GM21717 (cell line): ENCODE data around the gene FCGBP.

Experiments used
- ATAC-seq: cut with Tn5 transposase; IDR thresholded peaks from one replicate; pipeline ENCODE4 v1.9.1; 2021; ENCODE audit warnings: mild to moderate bottlenecking, moderate library complexity; ENCODE audit not compliant: unreplicated experiment

The FCGBP gene

DNA sequence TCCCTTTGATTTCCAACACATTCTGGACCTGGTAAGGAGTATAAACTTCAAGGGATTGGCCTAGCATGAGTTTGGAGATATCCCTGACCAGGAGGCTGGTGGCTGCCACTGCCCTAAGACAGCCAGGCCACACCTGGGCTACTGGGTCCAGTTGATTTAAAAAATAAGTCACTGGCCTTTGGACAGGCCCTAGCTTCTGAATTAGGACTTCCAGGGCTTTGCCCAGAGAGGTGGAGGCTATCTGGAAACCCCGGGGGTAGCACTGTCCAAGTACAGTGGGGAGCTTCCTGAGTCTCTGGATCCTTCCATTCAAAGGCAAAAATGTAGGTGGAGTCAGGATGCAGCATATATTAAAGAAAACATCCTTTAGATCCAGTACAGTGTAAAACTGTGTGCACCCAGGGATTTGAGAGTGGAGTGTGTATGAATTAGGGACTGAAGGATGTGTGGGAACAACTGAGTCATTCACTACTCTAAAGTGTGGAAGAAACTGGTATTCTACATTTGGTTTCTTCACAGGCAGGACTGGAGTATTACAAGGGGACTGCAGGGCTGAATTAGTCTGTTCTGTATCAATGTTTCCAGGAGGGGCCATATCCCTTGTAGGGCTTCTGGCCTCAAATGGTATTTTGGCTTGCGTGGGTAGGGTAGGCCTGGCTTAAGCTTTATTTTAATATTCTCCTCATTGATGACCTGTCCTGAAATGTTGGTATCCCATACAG, 14.8 kb upstream of the FCGBP start:
- no peak for ATAC-seq

DNA sequence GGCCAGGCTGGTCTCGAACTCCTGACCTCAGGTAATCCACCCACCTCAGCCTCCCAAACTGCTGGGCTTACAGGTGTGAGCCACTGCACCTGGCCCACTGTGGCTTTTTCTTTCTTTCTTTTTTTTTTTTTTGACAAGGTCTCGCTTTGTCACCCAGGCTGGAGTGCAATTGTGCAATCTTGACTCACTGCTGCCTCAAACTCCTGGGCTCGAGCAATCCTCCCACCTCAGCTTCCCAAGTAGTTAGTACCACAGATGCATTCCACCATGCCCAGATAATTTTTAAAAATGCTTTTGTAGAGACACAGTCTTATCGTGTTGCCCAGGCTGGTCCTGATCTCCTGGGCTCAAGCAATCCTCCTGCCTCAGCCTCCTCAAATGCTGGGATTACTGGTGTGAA, 12.1 kb upstream of the FCGBP start:
- no peak for ATAC-seq

DNA sequence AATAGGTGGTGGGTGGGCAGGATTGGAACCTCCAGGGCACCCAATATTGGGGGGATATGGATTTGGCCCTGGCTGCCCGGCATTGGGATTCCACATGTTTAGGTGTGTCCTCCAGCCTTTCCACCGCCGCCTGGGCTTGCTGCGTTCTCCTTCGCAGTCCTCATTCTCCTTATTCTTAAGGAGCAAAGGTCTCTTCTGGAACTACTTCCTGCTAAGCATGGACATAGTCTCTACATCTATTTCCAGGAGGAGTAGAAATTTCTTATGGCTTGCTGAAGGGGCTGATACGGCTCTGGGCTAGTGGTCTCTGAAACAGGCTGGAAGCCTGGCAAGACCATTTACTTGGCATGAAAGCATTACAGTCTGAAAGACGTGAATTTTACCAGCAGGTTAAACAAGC, 9.2 kb upstream of the FCGBP start:
- ATAC-seq: no peak

DNA sequence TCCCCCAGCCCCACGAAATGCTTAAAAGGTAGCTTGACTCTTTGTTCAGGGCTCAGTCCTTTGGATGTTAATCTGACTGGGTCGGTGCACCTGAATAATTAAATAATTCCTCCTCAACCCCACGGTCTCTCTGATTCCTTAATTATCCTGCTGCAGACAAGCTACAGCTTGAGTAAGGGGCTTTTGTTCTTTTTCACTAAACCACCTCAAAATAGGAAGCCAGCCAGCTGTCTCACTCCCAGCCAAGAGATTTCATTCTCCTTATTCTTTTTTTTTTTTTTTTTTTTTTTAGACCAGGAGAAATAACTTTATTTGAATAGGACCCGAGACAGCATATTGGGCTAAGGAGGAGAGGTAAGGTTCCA, 7.9 kb upstream of the FCGBP start:
- ATAC-seq: no peak

DNA sequence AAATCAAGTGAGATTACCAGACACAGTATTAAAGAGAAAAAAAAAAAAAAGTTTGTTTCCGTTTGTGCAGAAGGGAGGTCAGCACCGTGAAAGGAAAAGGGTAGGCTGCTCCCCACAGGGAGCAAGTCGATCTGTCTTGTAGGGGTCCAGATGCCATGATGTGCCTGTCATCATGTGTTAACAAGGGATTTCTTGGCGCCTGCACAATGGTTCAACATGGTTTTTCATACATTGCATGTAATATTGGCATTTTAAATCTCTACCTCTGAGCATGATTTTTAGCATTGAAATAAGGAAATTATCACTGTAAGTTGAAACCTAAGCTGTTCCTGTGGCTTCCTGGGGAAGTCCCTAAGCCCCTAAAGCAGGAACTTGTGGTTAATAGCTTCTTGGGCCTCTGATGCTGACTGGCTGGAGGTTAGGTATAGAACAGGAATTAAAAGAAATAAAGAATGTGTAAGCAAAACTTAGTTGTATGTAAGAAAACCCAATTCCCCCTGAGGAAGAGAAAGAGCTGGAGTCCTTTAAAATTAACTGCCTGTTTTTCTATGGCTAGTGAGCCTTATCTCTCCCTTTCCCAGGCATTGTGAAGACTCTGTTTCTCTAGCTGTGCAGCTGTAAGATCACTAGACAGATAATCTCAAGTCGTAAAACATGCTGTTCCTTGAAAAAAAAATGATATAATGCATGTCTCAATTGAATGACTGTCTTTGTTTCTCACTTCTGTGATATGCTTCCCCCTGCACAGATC, 7.4 kb upstream of the FCGBP start:
- ATAC-seq: peak; percentile 52

DNA sequence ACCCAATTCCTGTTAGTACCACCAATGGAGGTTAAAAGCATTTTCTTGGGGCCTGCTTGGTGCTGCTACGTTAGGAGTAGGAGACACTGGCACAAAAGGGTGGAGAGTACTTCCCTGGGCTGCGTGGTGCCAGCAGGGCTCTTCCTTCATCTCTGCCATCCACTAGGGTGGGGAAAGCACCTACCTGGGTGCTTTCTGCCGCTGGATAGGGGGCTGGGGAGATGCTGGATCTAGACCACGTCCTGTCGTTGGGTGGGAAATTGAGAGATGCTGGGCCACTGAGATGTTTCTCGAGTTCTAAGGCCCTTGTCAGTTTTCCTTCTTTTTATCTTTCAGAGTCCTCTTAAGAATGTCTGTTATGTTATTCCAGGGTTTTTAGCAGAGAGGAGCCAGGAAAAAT, 6.7 kb upstream of the FCGBP start:
- ATAC-seq: peak; percentile 16

DNA sequence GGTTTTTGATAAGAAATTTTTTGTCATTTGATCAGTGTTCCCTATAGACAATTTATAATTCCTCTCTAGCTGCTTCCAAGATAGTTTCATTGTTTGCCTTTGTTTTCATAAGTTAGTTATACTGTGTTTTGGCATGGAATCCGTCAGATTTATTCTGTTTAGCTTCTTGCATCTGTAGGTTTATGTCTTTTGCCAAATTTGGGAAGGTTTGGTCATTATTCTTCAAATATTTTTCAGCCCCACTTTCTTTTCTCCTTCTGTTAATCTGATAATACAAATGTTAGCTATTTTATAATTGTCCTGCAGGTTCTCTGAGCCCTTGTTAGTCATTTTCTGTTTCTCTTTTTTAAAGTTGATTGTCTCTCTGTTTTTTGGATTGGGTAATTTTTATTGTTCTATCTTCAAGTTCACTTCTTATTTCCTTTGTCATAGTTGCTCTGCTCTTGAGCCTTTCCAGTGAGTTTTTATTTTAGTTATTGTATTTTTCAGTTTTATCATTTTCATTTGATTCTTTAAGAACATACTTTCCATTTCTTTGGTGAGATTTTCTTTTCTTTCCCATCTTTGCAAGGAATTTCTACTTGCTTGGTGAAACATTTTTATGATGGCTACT, 5.9 kb upstream of the FCGBP start:
- ATAC-seq: no peak

DNA sequence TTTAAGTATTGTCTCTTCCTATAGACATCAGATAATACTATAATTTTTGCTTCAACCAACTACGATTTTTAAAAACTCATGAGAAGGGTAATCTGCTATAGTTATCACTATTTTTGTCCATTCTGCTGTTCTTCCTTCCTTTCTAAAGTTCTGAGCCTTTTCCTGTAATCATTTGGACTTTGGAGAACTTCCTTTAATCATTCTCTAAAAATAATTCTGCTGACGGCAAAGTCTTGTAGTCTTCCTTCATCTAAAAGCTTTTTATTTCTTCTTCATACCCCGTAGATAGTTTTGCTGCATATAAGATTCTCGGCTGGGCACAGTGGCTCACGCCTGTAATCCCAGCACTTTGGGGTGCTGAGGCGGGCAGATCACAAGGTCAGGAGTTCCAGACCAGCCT, 5.1 kb upstream of the FCGBP start:
- ATAC-seq: no peak

DNA sequence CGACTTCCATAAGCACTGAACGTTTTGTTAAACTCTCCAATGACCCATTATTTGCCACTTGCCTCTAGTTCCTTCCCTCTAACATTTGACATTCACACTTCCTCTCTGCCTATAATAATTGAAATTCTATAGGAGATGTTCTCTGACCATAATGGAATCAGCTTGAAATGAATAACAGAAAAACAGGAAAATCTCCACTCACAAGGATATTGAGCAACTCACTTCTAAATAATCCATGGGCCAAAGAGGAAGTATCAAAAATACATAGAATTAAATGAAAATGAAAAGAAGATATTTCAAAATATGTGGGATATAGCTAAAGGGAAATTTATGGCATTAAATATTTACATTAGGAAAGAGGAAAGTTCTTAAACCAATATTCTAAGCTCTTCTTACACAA, 3.4 kb upstream of the FCGBP start:
- ATAC-seq: no peak

DNA sequence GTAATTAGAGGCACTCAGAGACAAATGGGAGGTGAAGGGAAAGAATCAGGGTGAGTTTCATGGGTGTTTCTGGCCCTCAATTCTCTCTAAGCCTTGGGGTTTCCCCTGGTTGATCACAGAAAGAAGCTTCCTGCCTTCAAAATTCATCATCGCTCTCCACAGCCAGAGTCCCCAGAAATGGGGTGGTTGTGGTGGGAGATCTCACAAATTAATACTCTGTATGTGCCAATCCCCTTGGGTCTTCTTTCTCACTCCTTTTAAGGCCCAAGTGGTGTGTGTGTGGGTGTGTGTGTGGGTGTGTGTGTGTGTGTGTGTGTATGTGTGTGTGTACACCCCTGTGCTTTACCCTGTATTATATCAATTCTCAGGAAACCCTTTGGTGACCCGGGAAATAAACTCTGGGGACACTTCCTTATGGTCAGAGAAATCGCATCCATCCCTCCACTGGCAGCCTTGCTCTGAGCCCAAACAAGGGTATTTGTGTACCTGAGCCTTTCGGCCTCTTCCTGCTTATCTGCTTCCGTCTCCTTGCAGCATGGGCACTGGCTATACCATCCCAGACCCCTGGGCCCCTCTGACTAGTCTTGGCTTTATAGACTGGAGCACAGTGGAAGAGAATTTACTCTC, 2.8 kb upstream of the FCGBP start:
- ATAC-seq: no peak

DNA sequence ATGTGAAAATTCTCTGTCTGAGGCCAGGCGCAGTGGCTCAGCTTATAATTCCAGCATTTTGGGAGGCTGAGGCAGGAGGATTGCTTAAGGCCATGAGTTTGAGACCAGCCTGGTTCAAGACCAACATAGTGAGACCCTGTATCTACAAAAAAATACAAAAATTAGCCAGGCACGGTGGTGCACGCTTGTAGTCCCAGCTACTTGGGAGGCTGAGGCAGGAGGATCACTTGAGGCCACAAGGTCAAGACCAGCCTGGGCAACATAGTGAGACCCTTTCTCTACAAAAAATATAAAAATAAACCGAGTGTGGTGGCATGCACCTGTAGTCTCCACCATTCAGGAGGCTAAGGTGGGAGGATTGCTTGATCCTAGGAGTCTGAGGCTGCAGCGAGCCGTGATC, 2.2 kb upstream of the FCGBP start:
- no peak for ATAC-seq

DNA sequence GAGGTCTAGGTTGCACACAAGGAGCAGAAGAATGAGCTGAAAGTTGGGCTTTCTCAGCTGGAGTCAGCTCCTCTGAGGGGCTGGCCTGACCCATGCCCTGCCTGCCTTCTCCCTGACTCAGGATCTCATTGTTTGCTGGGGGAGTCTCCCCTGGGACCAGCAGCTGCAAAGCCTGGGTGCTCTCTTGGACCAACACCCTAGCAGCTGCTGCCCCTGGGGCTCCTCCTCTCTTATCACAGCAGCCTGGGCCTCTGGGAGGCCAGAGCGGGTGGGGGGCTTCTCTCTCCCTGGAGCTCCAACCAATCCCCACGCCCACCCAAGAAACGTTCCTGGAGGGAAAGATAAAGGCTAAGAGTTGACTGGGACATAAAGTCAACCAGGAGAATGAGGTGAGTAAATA, 1.6 kb upstream of the FCGBP start:
- no peak for ATAC-seq

DNA sequence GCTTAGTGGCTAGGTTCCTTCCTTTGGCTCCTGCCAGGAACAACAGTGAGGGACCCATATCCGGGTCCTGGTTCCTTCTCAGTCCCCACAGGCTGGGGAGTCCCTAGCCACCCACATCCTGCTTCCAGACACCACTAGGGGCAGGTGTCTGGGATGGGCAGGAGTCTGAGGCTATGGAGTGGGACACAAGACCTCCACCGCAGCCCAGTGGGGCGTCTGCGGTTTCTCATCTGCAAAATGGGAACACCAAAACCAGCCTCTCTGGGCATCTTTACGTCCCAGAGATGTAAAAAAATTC, 879 bp upstream of the FCGBP start:
- no peak for ATAC-seq

DNA sequence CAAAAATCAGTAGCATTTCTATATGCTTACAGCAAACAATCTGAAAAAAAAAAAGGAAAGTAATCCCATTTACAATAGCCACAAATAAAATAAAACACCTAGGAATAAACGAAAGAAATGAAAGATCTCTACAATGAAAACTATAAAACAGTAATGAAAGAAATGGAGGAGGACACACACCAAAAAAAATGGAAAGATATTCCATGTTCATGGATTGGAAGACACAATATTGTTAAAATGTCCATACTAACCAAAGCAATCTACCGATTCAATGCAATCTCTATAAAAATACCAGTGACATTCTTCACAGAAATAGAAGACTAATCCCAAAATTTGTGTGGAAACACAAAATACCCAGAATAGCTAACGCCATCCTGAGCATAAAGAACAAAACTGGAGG, 4.7 kb downstream of the FCGBP start:
- ATAC-seq: no peak

DNA sequence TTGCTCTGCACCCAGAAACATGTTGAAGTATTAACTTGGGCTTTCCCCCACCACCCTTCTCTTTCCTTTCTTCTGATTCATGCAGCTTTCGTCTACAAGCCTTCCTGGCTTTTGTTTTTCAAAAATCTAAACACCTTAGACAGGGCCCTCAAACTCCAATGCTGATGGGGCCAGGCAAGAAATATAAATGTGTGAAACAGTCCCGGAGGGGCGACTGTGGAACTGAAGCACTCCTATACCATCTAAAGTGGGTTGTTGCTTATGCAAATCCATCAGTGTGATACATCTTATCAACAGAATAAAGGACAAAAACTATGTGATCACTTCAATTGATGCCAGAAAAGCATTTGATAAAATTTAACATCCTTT, 6.1 kb downstream of the FCGBP start:
- no peak for ATAC-seq

DNA sequence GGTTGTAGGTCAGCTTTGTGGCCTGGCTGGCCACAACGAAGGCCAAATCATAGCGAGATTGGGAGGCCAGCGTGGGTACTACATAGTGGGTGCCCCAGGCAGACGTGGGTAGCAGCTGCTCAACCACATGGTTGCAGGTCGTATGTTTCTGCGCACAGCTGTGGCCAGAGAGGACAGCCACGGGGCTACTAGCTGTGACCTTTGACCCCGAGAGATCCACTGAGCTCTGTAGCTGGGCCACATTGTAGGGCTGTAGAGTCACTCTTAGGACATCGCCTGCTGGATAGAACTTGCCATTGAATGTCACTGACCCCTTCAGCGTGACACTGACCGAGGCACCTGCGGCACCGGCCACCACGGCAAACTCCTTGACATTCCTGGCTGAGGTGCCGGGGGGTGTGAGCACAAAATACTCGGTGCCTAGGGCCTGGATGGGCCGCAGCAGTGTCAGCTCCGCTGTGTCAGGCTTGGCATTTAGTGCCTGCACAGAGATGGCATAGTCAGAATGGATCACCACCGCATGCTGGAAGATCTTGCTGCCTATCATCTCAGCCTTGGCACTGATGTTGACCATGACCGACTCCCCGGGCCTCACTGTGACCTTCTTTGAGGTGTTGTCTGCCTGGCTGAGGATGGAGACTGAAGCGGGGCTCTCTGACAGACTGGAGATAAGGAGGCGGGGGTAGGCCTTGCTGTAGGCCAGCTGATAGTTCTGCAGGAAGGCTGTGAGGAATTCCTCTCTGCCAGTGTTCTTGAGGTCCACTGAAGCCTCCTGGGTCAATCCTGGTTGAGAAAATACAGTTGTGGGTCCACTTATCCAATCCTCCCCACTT, 6.7 kb downstream of the FCGBP start:
- ATAC-seq: no peak

DNA sequence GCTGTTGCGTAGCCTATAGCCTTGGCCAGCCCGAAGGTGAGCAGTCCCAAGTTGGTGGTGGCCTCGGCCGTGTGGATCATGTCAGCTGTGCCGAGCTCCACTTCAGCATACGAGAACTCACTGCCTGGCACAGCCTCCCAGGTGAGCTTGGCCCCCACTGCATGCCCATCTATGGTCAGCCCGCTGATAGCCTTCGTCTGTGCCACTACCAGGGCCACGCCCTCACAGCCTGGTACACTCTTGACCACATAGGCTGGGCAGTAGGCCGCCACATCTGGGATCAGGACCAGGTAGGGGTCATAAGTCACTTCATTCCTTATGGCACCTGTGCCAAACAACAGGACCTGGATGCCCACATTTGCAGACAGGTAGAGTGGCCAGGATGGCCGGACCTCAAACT, 7.4 kb downstream of the FCGBP start:
- ATAC-seq: no peak

DNA sequence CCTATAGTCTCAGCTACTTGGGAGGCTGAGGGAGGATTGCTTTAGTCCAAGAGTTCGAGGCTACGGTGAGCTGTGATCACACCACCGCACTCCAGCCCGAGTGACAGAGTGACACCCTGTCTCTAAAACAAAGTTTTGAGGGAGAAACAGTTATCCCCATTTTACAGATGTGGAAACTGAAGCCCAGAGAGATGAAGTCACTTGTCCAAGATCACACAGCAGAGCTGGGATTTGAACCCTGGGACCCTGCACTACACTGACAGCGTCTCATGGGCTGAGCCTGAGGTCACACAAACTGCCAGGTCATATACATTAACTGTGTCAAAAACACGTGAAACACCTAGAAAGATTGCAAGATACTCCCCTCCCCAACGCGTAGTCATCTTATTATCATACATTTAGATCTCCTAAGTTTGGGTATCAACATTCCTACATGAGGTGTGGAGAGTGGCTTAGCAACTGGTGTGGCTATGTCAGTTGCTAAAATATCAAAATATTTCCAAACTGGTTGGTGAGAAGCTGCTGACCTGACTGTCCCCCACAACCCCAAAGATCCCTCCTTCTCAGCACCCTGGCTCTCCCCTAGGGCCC, 8.2 kb downstream of the FCGBP start:
- ATAC-seq: no peak

DNA sequence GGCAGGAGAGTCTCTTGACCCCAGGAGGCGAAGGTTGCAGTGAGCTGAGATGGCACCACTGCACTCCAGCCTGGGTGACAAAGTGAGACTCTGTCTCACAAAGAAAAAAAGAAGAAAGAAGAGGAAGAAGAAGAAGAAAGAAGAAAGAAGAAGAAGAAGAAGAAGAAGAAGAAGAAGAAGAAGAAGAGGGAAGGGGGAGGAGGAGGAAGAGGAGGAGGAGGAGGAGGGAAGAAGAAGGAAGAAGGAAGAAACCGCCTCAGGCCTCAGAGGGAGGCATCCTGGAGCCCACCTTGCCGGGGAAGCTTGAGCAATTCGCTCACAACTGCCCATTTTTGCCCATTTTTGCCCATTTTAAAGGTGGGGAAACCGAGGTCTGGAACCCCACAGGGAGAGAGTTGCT, 9.5 kb downstream of the FCGBP start:
- ATAC-seq: no peak

DNA sequence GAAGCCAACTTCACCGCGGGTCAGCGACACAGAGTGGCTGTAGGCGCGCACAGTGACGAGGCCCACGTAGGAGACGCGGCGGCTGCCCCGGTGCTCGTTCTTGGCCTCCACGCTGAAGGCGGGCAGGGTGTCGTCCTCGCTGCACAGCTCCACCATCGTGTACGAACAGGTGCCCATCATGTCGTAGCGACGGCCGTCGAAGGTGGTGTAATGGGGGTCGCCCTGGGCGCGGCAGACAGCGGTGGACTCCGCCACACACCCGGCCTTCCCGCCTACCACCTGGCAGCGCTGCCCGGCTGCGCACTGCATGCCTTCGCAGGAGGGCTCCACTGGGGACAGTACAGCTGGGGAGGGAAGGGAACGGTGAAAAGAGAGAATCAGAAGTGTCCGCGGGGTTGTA, 10.0 kb downstream of the FCGBP start:
- ATAC-seq: no peak

DNA sequence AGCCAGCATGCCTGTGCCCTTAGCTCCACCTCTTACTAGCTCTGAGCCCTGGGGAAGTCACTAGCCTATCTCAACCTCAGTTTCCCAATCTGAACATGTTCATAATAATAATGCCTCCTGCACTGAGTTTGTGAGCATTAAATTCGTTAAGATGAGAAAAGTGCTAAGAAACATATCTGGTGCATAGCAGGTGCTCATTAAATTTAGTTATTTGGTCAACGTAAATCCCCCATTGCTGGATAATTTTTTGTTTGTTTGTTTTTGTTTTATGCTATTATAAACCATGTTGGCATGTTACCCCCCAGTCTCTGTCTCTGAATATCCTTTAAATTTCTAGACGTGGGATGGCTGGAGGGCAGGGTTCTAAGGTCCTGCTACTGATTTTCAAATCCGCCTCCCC, 10.6 kb downstream of the FCGBP start:
- ATAC-seq: no peak
